HEK293 (cell line): ENCODE data around the gene HIBCH.

Source experiments
- ZNF184 ChIP-seq: fragments of 450-650 bp; IDR thresholded peaks from 2 replicates; pipeline ENCODE4 v1.5.1; 2018; ENCODE audit warnings: missing biosample characterization, mild to moderate bottlenecking, missing genetic modification characterization
- ZNF274 ChIP-seq, 2 experiments: fragments of 200-500 bp in 1 of 2; fragments of 450-650 bp in 1 of 2; sonication (Bioruptor generic) in 1 of 2; formaldehyde crosslinking in 1 of 2; IDR thresholded peaks; 2 replicates each; pipeline versions ENCODE4 v1.5.1 to v1.6.1; 2014 to 2016; ENCODE audit warnings: borderline replicate concordance in 1 of 2, inconsistent platforms in 1 of 2, low read length in 1 of 2, missing biosample characterization in 1 of 2, missing genetic modification characterization in 1 of 2
- TF ChIP-seq, protein P1 (sequence below): fragments of 450-650 bp; formaldehyde crosslinking; IDR thresholded peaks from 2 replicates; pipeline ENCODE4 v1.5.1; 2016; ENCODE audit warnings: missing biosample characterization, missing genetic modification characterization
- TF ChIP-seq, protein P2 (sequence below): sonication (generic); formaldehyde crosslinking; IDR thresholded peaks from 2 replicates; pipeline ENCODE4 v1.8.1; 2022; ENCODE audit warnings: mild to moderate bottlenecking, moderate library complexity, missing genetic modification reagents
- TF ChIP-seq, protein P3 (sequence below): fragments of 450-650 bp; formaldehyde crosslinking; IDR thresholded peaks from 2 replicates; pipeline ENCODE4 v1.5.1; 2016; ENCODE audit warnings: missing biosample characterization, missing genetic modification characterization
- TF ChIP-seq, protein P4 (sequence below): fragments of 450-650 bp; formaldehyde crosslinking; IDR thresholded peaks from 2 replicates; pipeline ENCODE4 v1.5.1; 2016; ENCODE audit warnings: missing biosample characterization, missing genetic modification characterization
- TF ChIP-seq, protein P5 (sequence below): fragments of 450-650 bp; formaldehyde crosslinking; IDR thresholded peaks from 2 replicates; pipeline ENCODE4 v1.5.1; 2016; ENCODE audit warnings: missing biosample characterization, missing genetic modification characterization, borderline replicate concordance

DNA sequence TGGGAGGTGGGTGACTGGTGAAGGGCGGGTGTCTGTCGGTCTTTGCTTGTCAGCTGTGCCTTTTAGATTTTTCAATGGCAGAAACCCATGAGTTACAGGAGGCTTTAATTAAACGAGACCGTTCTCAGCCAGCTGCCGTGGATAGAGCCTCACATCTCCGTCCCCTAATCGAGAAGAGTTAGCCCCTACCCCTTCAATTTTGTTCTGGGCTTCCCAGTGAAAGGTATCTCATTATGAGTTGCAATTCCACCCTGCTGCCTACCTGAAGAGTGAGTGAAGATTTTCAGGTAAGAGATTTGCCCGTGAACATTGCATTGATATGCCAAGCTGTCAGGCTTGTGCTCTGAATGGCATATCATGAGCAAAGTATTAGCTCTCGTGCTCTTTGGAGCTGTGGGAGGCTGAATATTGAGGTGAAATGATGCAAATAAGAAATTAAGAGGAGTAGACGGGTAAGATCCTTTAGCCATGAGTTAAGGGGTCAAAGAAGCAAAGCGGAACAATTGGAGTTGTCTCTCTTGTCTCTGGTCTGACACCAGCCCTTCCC lies 138.4 kb downstream of the HIBCH start:
- TF ChIP-seq, protein P1, sequence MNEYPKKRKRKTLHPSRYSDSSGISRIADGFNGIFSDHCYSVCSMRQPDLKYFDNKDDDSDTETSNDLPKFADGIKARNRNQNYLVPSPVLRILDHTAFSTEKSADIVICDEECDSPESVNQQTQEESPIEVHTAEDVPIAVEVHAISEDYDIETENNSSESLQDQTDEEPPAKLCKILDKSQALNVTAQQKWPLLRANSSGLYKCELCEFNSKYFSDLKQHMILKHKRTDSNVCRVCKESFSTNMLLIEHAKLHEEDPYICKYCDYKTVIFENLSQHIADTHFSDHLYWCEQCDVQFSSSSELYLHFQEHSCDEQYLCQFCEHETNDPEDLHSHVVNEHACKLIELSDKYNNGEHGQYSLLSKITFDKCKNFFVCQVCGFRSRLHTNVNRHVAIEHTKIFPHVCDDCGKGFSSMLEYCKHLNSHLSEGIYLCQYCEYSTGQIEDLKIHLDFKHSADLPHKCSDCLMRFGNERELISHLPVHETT = no peak
- TF ChIP-seq, protein P2, sequence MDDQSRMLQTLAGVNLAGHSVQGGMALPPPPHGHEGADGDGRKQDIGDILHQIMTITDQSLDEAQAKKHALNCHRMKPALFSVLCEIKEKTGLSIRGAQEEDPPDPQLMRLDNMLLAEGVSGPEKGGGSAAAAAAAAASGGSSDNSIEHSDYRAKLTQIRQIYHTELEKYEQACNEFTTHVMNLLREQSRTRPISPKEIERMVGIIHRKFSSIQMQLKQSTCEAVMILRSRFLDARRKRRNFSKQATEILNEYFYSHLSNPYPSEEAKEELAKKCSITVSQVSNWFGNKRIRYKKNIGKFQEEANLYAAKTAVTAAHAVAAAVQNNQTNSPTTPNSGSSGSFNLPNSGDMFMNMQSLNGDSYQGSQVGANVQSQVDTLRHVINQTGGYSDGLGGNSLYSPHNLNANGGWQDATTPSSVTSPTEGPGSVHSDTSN = no peak
- TF ChIP-seq, protein P3, sequence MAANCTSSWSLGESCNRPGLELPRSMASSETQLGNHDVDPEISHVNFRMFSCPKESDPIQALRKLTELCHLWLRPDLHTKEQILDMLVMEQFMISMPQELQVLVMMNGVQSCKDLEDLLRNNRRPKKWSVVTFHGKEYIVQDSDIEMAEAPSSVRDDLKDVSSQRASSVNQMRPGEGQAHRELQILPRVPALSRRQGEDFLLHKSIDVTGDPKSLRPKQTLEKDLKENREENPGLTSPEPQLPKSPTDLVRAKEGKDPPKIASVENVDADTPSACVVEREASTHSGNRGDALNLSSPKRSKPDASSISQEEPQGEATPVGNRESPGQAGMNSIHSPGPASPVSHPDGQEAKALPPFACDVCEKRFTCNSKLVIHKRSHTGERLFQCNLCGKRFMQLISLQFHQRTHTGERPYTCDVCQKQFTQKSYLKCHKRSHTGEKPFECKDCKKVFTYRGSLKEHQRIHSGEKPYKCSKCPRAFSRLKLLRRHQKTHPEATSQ (tag by site-specific recombination) = no peak
- TF ChIP-seq, protein P4, sequence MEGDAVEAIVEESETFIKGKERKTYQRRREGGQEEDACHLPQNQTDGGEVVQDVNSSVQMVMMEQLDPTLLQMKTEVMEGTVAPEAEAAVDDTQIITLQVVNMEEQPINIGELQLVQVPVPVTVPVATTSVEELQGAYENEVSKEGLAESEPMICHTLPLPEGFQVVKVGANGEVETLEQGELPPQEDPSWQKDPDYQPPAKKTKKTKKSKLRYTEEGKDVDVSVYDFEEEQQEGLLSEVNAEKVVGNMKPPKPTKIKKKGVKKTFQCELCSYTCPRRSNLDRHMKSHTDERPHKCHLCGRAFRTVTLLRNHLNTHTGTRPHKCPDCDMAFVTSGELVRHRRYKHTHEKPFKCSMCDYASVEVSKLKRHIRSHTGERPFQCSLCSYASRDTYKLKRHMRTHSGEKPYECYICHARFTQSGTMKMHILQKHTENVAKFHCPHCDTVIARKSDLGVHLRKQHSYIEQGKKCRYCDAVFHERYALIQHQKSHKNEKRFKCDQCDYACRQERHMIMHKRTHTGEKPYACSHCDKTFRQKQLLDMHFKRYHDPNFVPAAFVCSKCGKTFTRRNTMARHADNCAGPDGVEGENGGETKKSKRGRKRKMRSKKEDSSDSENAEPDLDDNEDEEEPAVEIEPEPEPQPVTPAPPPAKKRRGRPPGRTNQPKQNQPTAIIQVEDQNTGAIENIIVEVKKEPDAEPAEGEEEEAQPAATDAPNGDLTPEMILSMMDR (tag by site-specific recombination) = no peak
- TF ChIP-seq ZNF274 (IDR thresholded peaks at IDR 0.05; ENCODE audit: low read length) (no peak), ZNF274 (tag by site-specific recombination; IDR thresholded peaks at IDR 0.05; ENCODE audit: borderline replicate concordance) (no peak), ZNF184 (tag by site-specific recombination) (no peak)
- TF ChIP-seq, protein P5, sequence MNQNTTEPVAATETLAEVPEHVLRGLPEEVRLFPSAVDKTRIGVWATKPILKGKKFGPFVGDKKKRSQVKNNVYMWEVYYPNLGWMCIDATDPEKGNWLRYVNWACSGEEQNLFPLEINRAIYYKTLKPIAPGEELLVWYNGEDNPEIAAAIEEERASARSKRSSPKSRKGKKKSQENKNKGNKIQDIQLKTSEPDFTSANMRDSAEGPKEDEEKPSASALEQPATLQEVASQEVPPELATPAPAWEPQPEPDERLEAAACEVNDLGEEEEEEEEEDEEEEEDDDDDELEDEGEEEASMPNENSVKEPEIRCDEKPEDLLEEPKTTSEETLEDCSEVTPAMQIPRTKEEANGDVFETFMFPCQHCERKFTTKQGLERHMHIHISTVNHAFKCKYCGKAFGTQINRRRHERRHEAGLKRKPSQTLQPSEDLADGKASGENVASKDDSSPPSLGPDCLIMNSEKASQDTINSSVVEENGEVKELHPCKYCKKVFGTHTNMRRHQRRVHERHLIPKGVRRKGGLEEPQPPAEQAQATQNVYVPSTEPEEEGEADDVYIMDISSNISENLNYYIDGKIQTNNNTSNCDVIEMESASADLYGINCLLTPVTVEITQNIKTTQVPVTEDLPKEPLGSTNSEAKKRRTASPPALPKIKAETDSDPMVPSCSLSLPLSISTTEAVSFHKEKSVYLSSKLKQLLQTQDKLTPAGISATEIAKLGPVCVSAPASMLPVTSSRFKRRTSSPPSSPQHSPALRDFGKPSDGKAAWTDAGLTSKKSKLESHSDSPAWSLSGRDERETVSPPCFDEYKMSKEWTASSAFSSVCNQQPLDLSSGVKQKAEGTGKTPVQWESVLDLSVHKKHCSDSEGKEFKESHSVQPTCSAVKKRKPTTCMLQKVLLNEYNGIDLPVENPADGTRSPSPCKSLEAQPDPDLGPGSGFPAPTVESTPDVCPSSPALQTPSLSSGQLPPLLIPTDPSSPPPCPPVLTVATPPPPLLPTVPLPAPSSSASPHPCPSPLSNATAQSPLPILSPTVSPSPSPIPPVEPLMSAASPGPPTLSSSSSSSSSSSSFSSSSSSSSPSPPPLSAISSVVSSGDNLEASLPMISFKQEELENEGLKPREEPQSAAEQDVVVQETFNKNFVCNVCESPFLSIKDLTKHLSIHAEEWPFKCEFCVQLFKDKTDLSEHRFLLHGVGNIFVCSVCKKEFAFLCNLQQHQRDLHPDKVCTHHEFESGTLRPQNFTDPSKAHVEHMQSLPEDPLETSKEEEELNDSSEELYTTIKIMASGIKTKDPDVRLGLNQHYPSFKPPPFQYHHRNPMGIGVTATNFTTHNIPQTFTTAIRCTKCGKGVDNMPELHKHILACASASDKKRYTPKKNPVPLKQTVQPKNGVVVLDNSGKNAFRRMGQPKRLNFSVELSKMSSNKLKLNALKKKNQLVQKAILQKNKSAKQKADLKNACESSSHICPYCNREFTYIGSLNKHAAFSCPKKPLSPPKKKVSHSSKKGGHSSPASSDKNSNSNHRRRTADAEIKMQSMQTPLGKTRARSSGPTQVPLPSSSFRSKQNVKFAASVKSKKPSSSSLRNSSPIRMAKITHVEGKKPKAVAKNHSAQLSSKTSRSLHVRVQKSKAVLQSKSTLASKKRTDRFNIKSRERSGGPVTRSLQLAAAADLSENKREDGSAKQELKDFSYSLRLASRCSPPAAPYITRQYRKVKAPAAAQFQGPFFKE (tag by site-specific recombination) = no peak
